AG10803 (cell line): ENCODE results near the gene RNF214.

ENCODE experiments used
- DNase-seq: peaks from one replicate; pipeline ENCODE4 v3.0.0; 2010; ENCODE audit warnings: low read depth
- H3K4me3 ChIP-seq: 2 replicates; pipeline ENCODE4 v1.5.1; 2011; ENCODE audit warnings: mild to moderate bottlenecking, low read length, control low read depth
- CTCF ChIP-seq: conservative IDR thresholded peaks from 2 replicates; pipeline ENCODE4 v1.5.1; 2011; ENCODE audit warnings: mild to moderate bottlenecking, low read length, control low read depth, inconsistent platforms

Gene RNF214

GRCh38 chr11:117313091-117313490 is 80.6 kb downstream of the RNF214 start:
- DNase-seq, result no peak
- no peak for TF ChIP-seq CTCF
- H3K4me3 ChIP-seq, result no peak overlapping the region

GRCh38 chr11:117313828-117314768 is 81.6 kb downstream of the RNF214 start:
- no peak for DNase-seq
- TF ChIP-seq CTCF, result no peak
- peak overlapping the region; percentile 79 for H3K4me3 ChIP-seq

GRCh38 chr11:117314840-117315239 is 82.4 kb downstream of the RNF214 start:
- no peak for TF ChIP-seq CTCF
- peak overlapping the region; percentile 79 for H3K4me3 ChIP-seq
- DNase-seq, result no peak

GRCh38 chr11:117315285-117316196 is 83.1 kb downstream of the RNF214 start:
- peak overlapping the region; percentile 79 for H3K4me3 ChIP-seq
- DNase-seq, result no peak
- no peak for TF ChIP-seq CTCF

GRCh38 chr11:117316197-117316961 is 83.9 kb downstream of the RNF214 start, which contains the start of gene BACE1:
Gene BACE1, minus strand, starts transcription at chr11:117316256. Its CDS starts 461 bp downstream, at chr11:117315795.
- H3K4me3 ChIP-seq, result peak within 1 kb of the TSS; percentile 79
- TF ChIP-seq CTCF, result peak; percentile 58

GRCh38 chr11:117318738-117319137 is 86.3 kb downstream of the RNF214 start:
- no peak for DNase-seq
- no peak overlapping the region for H3K4me3 ChIP-seq
- no peak for TF ChIP-seq CTCF

More at GRCh38 chr11:117316197-117316961, 83.9 kb downstream of the RNF214 start, which contains the start of gene BACE1:
- peak; percentile 82 for DNase-seq
